Endodermal cell (in vitro differentiated cells): ENCODE results near the gene COL11A2. TPM values are rescaled to one million over a fixed set of nuclear protein-coding genes. Genes with fewer than 3 reads are reported as not detected.

Experiments used
- DNase-seq: peaks from one replicate; pipeline ENCODE4 v3.0.0-alpha.2; 2017
- H3K27ac ChIP-seq: 2 replicates; pipeline ENCODE4 v1.5.1; 2013; ENCODE audit warnings: mild to moderate bottlenecking, low read depth, low read length, moderate library complexity
- H3K27me3 ChIP-seq: 2 replicates; pipeline ENCODE4 v1.6.1; 2013; ENCODE audit warnings: mild to moderate bottlenecking, low read length, moderate library complexity; ENCODE audit not compliant: insufficient read depth, control insufficient read depth, poor library complexity, severe bottlenecking
- H3K36me3 ChIP-seq: 2 replicates; pipeline ENCODE4 v1.7.0; 2013; ENCODE audit warnings: mild to moderate bottlenecking, low read length, moderate library complexity; ENCODE audit not compliant: control insufficient read depth, insufficient read depth
- H3K4me1 ChIP-seq: one replicate; pipeline ENCODE4 v1.7.0; 2013; ENCODE audit warnings: low read length; ENCODE audit not compliant: control insufficient read depth, insufficient read depth
- H3K4me3 ChIP-seq: 2 replicates; pipeline ENCODE4 v1.5.1; 2013; ENCODE audit warnings: mild to moderate bottlenecking, low read length, moderate library complexity
- H3K9ac ChIP-seq: 2 replicates; pipeline ENCODE4 v1.6.1; 2013; ENCODE audit warnings: mild to moderate bottlenecking, low read length, moderate library complexity; ENCODE audit not compliant: poor library complexity, severe bottlenecking; ENCODE audit errors: extremely low read depth
- H3K9me3 ChIP-seq: 2 replicates; pipeline ENCODE4 v1.6.1; 2013; ENCODE audit warnings: mild to moderate bottlenecking, low read length, moderate library complexity; ENCODE audit not compliant: control insufficient read depth
- H3K27ac Mint-ChIP-seq: 2 replicates; pipeline ENCODE4 v1.8.0; 2020; ENCODE audit warnings: mixed read lengths
- H3K27me3 Mint-ChIP-seq: 2 replicates; pipeline ENCODE4 v1.8.0; 2021; ENCODE audit warnings: mild to moderate bottlenecking, mixed read lengths; ENCODE audit not compliant: insufficient read depth
- H3K36me3 Mint-ChIP-seq: 2 replicates; pipeline ENCODE4 v1.8.0; 2020; ENCODE audit warnings: low read depth, mixed read lengths
- H3K4me1 Mint-ChIP-seq: 2 replicates; pipeline ENCODE4 v1.8.0; 2020; ENCODE audit warnings: mixed read lengths
- H3K4me3 Mint-ChIP-seq: 2 replicates; pipeline ENCODE4 v1.8.0; 2020; ENCODE audit warnings: mild to moderate bottlenecking, moderate library complexity, mixed read lengths
- H3K9me3 Mint-ChIP-seq: 2 replicates; pipeline ENCODE4 v1.8.0; 2020; ENCODE audit warnings: mild to moderate bottlenecking, mixed read lengths
- WGBS, 2 experiments: methylation state at CpG; one replicate each; pipeline versions ENCODE4 v1.1.5 to v1.1.7; 2013; ENCODE audit warnings: missing lambda C conversion rate in 2 of 2, mixed read lengths in 1 of 2; ENCODE audit not compliant: insufficient coverage in 1 of 2, insufficient read length in 1 of 2; 5-methylcytosine and 5-hydroxymethylcytosine counted together
- total RNA-seq, 2 donors: library from RNA; stranded (reverse); fragmentation: NEBNext Ultra II Directional in 1 of 2; extraction: Animal tissue kit (Norgen Biotek cat#: 25700) in 1 of 2; gene quantifications; 2 replicates in 1 of 2; 3 replicates in 1 of 2; pipeline ENCODE4 v1.2.1, GENCODE V29; 2021
- TF ChIP-seq, protein P1 (sequence below): fragments of 200-600 bp; sonication (generic); conservative IDR thresholded peaks from 2 replicates; pipeline ENCODE4 v1.5.0; 2021; ENCODE audit warnings: antibody characterized with exemption, mild to moderate bottlenecking

COL11A2 gene
- total RNA-seq, 2 donors from 2014 or later: 1.3 to 2.8 TPM

- H3K4me3 Mint-ChIP-seq: peak overlapping the region; percentile 96
- Histone ChIP-seq H3K9ac (no peak overlapping the region), H3K36me3 (peaks cover 22% of the 10 kb centered on the region), H3K4me3 (peak overlapping the region; percentile 99), H3K27me3 (no peaks in the 10 kb centered on the region), H3K4me1 (peaks cover 7% of the 10 kb centered on the region), H3K27ac (no peak overlapping the region), H3K9me3 (no peaks in the 10 kb centered on the region)
- peaks cover 30% of the 10 kb centered on the region for H3K4me1 Mint-ChIP-seq
- H3K27me3 Mint-ChIP-seq: peaks cover 23% of the 10 kb centered on the region
- H3K9me3 Mint-ChIP-seq: no peaks in the 10 kb centered on the region
- peaks cover 24% of the 10 kb centered on the region for H3K36me3 Mint-ChIP-seq
- H3K27ac Mint-ChIP-seq: peak overlapping the region; percentile 99
- 87 to 93% methylated on average over 5 to 6 of the region's 6 CpGs for WGBS, 2 experiments
- DNase-seq: no peak
- TF ChIP-seq, protein P1, sequence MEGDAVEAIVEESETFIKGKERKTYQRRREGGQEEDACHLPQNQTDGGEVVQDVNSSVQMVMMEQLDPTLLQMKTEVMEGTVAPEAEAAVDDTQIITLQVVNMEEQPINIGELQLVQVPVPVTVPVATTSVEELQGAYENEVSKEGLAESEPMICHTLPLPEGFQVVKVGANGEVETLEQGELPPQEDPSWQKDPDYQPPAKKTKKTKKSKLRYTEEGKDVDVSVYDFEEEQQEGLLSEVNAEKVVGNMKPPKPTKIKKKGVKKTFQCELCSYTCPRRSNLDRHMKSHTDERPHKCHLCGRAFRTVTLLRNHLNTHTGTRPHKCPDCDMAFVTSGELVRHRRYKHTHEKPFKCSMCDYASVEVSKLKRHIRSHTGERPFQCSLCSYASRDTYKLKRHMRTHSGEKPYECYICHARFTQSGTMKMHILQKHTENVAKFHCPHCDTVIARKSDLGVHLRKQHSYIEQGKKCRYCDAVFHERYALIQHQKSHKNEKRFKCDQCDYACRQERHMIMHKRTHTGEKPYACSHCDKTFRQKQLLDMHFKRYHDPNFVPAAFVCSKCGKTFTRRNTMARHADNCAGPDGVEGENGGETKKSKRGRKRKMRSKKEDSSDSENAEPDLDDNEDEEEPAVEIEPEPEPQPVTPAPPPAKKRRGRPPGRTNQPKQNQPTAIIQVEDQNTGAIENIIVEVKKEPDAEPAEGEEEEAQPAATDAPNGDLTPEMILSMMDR: no peak
Observed at GRCh38 chr6:33202799-33203198, 10.5 kb upstream of the COL11A2 start.

- WGBS, 2 experiments: 86 to 91% methylated on average over 2 to 5 of the region's 6 CpGs
- H3K9me3 Mint-ChIP-seq: no peaks in the 10 kb centered on the region
- peak overlapping the region; percentile 99 for H3K27ac Mint-ChIP-seq
- Histone ChIP-seq H3K36me3 (peaks cover 24% of the 10 kb centered on the region), H3K4me1 (peaks cover 7% of the 10 kb centered on the region), H3K9ac (peak overlapping the region; percentile 99), H3K4me3 (peak overlapping the region; percentile 99), H3K9me3 (no peaks in the 10 kb centered on the region), H3K27me3 (no peaks in the 10 kb centered on the region), H3K27ac (no peak overlapping the region)
- H3K36me3 Mint-ChIP-seq: peaks cover 26% of the 10 kb centered on the region
- DNase-seq: no peak
- TF ChIP-seq, protein P1: no peak
- peaks cover 30% of the 10 kb centered on the region for H3K4me1 Mint-ChIP-seq
- H3K4me3 Mint-ChIP-seq: peak overlapping the region; percentile 96
- peaks cover 18% of the 10 kb centered on the region for H3K27me3 Mint-ChIP-seq
Observed at GRCh38 chr6:33201935-33202334, 9.7 kb upstream of the COL11A2 start.

DNA sequence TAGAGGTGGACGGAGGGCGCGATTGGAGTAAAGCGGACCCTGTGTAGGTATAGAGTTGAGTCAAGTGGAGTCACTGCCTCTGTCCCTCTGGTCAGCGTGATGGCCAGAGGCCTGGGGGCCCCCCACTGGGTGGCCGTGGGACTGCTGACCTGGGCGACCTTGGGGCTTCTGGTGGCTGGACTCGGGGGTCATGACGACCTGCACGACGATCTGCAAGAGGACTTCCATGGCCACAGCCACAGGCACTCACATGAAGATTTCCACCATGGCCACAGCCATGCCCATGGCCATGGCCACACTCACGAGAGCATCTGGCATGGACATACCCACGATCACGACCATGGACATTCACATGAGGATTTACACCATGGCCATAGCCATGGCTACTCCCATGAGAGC, 8.9 kb upstream of the COL11A2 start:
- peaks cover 32% of the 10 kb centered on the region for H3K36me3 Mint-ChIP-seq
- Histone ChIP-seq H3K36me3 (peaks cover 32% of the 10 kb centered on the region), H3K27ac (peak overlapping the region; percentile 95), H3K9me3 (no peaks in the 10 kb centered on the region), H3K4me3 (peak overlapping the region; percentile 99), H3K4me1 (peaks cover 7% of the 10 kb centered on the region), H3K9ac (peak overlapping the region; percentile 99), H3K27me3 (no peaks in the 10 kb centered on the region)
- H3K9me3 Mint-ChIP-seq: no peaks in the 10 kb centered on the region
- H3K27ac Mint-ChIP-seq: peak overlapping the region; percentile 99
- H3K27me3 Mint-ChIP-seq: peaks cover 10% of the 10 kb centered on the region
- TF ChIP-seq, protein P1: peak; percentile 22
- WGBS, 2 experiments: 7% methylated on average over 8 to 14 of the region's 14 CpGs
- peak overlapping the region; percentile 96 for H3K4me3 Mint-ChIP-seq
- peaks cover 30% of the 10 kb centered on the region for H3K4me1 Mint-ChIP-seq
- no peak for DNase-seq
